T-helper 2 cell treated with Interferon-gamma antibody and Interleukin-4, amounts not matched to agents 100 ng/mL and 5 ng/mL, for 36 hours (primary cell): ENCODE results near the gene MYH16. TPM values are rescaled to one million over a fixed set of nuclear protein-coding genes. Genes with fewer than 3 reads are reported as not detected.
"Not testable (repeated sequence)": the region's sequence is repeated elsewhere in the genome, so short reads cannot be mapped to it uniquely, and the experiment has no call there.

Experiments
- intact Hi-C: fragments of 100-400 bp; cut with micrococcal nuclease; formaldehyde crosslinking; loops from one replicate; pipeline ENCODE4 v1.15.1; 2023
- total RNA-seq: library from RNA; stranded (reverse); gene quantifications from 2 replicates; pipeline ENCODE4 v1.2.3, GENCODE V29; 2022

Gene MYH16
- total RNA-seq, 1 donor from 2014 or later: not detected

- intact Hi-C loops: no loop called here
Measured at GRCh38 chr7:99344061-99344647, 71.5 kb downstream of the MYH16 start.

DNA sequence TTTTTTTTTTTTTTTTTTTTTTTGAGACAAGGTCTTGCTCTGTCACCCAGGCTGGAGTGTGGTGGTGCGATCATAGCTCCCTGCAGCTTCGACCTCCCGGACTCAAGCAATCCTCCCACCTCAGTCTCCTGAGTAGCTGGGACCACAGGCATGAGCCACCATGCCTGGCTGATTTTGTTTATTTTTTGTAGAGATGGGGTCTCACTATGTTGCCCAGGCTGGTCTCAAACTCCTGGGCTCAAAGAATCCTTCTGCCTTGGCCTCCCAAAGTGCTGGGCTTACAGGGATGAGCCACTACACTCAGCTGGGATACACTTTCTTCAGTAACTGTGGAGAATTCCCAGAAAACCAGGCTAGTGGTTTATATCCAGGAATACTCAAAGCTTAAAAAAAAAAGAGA is 78.0 kb downstream of the MYH16 start:
- intact Hi-C loops: not testable (repeated sequence)

- intact Hi-C loops: no loop called here
Measured at GRCh38 chr7:99352247-99352646, 79.6 kb downstream of the MYH16 start.

DNA sequence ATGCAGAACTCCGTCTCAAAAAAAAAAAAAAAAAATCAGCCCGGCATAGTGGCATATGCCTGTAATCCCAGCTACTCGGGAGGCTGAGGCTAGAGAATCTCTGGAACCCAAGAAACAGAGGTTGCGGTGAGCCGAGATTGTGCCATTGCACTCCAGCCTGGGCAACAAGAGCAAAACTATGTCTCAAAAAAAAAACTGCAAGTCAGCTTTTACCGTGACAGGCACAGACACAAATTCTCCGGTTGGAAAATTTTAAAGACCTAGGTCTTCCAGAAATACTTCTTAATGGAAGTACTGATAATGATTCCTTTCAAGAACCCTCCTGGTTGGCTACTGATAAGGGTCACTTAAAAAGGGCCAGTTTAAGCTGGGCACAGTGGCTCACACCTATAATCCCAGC is 82.5 kb downstream of the MYH16 start:
- intact Hi-C loops: no loop called here

- intact Hi-C loops: no loop called here
Measured at GRCh38 chr7:99357701-99358490, 85.3 kb downstream of the MYH16 start.

DNA sequence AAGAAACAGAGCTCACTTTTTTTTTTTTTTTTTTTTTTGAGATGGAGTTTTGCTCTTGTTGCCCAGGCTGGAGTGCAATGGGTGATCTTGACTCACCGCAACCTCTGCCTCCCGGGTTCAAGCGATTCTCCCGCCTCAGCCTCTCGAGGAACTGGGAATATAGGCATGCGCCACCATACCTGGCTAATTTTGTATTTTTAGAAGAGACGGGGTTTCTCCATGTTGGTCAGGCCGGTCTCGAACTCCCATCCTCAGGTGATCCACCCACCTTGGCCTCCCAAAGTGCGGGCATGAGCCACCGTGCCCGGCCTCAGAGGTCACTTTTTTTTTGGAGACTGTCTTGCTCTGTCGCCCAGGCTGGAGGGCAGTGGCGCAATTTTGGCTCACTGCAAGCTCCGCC is 85.9 kb downstream of the MYH16 start:
- intact Hi-C loops: not testable (repeated sequence)

DNA sequence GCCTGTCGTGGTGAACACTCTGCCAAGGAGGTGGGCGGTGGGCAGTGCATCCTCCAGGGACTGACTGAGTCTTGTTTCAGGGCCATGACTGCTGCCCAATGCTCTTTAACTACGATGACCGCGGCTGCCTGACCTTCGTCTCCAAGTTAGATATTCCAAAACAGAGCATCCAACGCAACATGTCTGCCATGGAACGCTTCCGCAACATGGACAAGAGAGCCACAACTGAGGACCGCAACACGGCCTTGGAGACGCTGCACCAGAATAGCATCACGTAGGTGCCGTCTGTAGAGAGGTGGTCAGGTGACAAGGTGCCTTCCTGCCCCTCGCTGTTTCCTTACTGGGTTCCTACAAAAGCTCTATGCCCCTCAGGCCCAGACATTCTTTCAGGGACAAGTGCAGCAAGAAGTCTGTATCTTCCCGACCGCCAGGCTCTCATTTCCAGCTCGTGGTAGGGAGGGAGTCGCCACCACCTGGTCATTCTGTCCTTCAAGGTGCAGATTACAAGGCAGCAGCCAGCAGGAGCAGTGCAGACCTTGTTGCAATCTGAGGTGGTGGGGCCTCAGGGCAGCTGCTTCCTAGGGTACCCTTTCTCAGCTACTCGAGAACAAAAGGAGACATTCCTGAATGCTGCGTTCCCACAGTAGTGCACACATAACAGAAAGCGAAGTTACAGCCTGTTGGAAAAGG is 87.0 kb downstream of the MYH16 start:
- intact Hi-C loops: no loop called here

Other genes starting within 250 kb of the MYH16 start
- 11.1 and 12.7 TPM in 2 replicates for gene SMURF1, start 128.7 kb upstream of the MYH16 start, total RNA-seq
- not detected in 2 replicates for gene KPNA7, start 64.7 kb upstream of the MYH16 start, total RNA-seq
- 65.6 and 68.4 TPM in 2 replicates for gene ARPC1A, start 53.1 kb downstream of the MYH16 start, total RNA-seq
- gene ARPC1B, start 101.9 kb downstream of the MYH16 start, total RNA-seq: 361 and 368 TPM in 2 replicates
- gene PDAP1, start 135.8 kb downstream of the MYH16 start, total RNA-seq: 107 TPM in 2 replicates
- gene BUD31, start 136.1 kb downstream of the MYH16 start, total RNA-seq: 92.7 and 95.8 TPM in 2 replicates
- gene PTCD1, start 166.0 kb downstream of the MYH16 start, total RNA-seq: 9.4 and 11.7 TPM in 2 replicates
- gene CPSF4, start 166.1 kb downstream of the MYH16 start, total RNA-seq: 69.2 and 72.8 TPM in 2 replicates
- gene ATP5MF, start 193.3 kb downstream of the MYH16 start, total RNA-seq: 379 and 383 TPM in 2 replicates
- 29.5 and 31.0 TPM in 2 replicates for gene ZNF789, start 200.1 kb downstream of the MYH16 start, total RNA-seq
- 47.7 and 48.5 TPM in 2 replicates for gene ZNF394, start 227.4 kb downstream of the MYH16 start, total RNA-seq
- gene ZKSCAN5, start 231.8 kb downstream of the MYH16 start, total RNA-seq: 11.4 and 11.6 TPM in 2 replicates